KOPT-K1 (cell line): ENCODE data around the gene GRK2.
"Not testable (repeated sequence)": the region's sequence is repeated elsewhere in the genome, so short reads cannot be mapped to it uniquely, and the experiment has no call there.

Experiments
- H3K27ac ChIP-seq: fragments of 200-600 bp; sonication (generic); 2 replicates; pipeline ENCODE4 v1.5.1; 2016; ENCODE audit warnings: antibody characterized with exemption, mild to moderate bottlenecking, low read depth, low read length; ENCODE audit not compliant: poor library complexity, severe bottlenecking
- H3K36me3 ChIP-seq: fragments of 200-600 bp; sonication (generic); 2 replicates; pipeline ENCODE4 v1.5.1; 2017; ENCODE audit warnings: antibody characterized with exemption, mild to moderate bottlenecking, low read length, moderate library complexity; ENCODE audit not compliant: insufficient read depth
- H3K9me3 ChIP-seq: fragments of 200-600 bp; sonication (generic); 2 replicates; pipeline ENCODE4 v1.5.1; 2017; ENCODE audit warnings: antibody characterized with exemption, low read length, mild to moderate bottlenecking; ENCODE audit not compliant: insufficient read depth, poor library complexity, severe bottlenecking

Gene GRK2

DNA sequence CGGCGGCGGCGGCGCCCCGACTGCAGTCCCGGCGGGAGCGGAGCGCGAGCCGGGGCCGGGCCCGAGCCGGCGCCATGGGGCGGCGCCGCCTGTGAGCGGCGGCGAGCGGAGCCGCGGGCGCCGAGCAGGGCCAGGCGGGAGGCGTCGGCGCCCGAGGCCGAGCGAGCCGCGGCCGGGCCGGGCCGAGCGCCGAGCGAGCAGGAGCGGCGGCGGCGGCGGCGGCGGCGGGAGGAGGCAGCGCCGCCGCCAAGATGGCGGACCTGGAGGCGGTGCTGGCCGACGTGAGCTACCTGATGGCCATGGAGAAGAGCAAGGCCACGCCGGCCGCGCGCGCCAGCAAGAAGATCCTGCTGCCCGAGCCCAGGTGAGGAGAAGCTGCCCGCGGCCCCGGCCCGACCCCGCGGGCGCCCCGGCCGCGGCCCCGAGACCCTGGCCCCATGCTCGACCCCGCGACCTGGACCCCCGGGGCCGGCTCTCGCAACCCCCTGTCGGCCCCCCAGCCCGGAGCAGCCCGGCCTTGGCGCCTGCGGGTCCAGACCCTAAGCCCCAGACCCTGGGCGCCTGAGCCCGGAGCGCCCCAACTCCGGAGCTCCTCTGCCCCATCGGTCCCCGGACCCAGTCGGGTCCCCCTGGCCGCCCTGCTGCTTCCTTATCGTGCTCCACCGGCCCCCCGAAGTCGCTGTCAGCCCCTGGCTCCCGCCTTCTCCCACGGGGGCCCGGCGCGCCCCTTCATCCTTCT lies at the start of gene GRK2:
GRK2 (plus strand) TSS at position 25 of the 739 bp plus-strand sequence; CDS start at position 252, 227 bp downstream.
- Histone ChIP-seq H3K9me3 (no peaks in the 10 kb centered on the region), H3K27ac (peak within 1 kb of the TSS; percentile 100), H3K36me3 (peaks cover 31% of the 10 kb centered on the region)

DNA sequence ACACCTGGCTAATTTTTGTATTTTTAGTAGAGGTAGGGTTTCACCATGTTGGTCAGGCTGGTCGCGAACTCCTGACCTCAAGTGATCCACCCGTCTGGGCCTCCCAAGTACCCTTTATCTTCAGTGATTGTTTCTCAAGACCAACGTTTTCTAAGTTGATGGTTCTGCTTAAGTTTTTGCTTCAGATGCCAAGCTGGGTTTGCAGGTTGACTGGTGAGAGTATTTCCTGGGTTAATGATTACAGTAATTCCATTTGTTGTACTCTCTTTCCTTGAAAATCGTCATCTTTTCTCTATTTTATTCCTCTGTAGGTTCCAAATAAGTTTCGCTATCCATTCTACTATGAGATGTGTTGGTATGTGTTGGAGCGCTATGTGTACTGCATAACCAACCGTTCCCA lies 38.5 kb upstream of the GRK2 start:
- Histone ChIP-seq H3K36me3 (peaks cover 84% of the 10 kb centered on the region), H3K27ac (no peak overlapping the region), H3K9me3 (no peaks in the 10 kb centered on the region)

DNA sequence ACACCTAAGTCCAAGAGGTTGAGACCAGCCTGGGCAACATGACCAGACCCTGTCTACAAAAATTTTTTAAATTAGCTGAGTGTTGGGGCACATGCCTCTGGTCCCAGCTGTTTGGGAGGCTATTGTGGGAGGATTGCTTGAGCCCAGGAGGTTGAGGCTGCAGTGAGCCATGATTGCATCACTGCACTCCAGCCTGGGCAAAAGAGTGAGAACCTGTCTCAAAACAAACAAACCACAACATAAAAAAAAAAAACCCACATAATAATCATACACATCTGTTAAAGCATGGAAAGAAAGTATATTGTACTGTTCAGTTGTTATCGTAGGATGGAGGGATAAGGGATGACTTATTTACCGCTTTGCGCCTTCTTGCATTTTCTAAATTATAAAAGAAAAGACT lies 35.9 kb upstream of the GRK2 start:
- H3K9me3 ChIP-seq, result no peaks in the 10 kb centered on the region
- H3K36me3 ChIP-seq, result peaks cover 74% of the 10 kb centered on the region
- no peak overlapping the region for H3K27ac ChIP-seq

DNA sequence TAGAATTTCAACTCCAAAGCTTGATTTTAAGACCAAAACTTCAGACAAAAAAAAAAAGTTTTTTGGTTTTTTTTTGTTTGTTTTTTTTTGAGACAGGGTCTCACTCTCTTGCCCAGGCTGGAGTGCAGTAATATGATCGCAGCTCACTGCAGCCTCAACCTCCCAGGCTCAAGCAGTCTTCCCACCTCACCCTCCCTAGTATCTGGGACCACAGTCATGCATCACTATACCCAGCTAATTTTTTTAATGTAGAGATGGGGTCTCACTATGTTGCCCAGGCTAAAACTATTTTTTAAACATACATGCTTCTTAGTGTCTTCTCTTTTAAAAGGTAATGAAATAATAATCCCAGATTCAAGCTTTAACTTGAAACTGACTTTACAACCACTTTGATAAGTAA lies 35.4 kb upstream of the GRK2 start:
- H3K36me3 ChIP-seq, result peaks cover 73% of the 10 kb centered on the region

DNA sequence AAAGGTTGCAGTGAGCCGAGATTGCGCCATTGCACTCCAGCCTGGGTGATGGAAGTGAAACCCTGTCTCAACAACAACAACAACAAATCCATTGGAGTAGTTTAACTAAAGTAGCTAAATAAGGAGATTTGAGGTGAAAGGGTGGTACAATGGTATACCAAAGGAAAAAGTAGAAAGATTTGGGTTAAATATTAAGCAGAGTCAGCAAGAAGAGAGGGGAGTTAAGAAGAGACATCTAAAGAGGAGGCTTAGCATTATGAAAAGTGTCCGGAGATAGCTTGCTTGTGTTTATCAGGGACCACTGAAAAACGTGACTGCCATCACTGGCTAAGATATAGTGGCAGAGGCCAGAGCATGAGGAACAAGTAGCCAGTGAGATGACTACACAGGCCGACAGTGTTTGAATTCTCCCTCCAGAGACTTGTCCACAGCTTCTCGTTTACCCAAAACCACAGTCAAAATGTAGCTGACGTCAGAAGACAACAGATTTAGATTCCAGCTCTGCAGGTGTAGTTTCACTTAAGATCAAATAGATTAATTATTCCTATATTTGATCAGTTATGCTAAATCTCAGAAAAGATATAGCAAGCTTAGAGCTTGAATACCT lies 32.6 kb upstream of the GRK2 start:
- Histone ChIP-seq H3K36me3 (peaks cover 65% of the 10 kb centered on the region), H3K9me3 (no peaks in the 10 kb centered on the region), H3K27ac (no peak overlapping the region)

More for the DNA sequence above, 35.4 kb upstream of the GRK2 start:
- Histone ChIP-seq H3K27ac (no peak overlapping the region), H3K9me3 (no peaks in the 10 kb centered on the region)

DNA sequence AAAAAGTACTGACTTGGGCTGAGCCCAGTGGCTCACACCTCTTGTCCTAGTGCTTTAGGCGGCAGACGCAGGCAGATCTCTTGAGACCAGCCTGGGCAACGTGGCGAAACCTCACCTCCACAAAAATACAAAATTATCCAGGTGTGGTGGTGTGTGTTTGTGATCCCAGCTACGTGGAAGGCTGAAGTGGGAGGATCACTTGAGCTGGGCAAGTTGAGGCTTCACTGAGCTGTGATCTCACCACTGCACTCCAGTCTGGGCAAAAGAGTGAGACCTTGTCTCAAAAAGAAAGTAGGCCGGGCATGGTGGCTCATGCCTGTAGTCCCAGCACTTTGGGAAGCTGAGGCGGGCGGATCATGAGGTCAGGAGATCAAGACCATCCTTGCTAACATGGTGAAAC lies 31.7 kb upstream of the GRK2 start:
- not testable (repeated sequence) for H3K9me3 ChIP-seq, H3K27ac ChIP-seq

DNA sequence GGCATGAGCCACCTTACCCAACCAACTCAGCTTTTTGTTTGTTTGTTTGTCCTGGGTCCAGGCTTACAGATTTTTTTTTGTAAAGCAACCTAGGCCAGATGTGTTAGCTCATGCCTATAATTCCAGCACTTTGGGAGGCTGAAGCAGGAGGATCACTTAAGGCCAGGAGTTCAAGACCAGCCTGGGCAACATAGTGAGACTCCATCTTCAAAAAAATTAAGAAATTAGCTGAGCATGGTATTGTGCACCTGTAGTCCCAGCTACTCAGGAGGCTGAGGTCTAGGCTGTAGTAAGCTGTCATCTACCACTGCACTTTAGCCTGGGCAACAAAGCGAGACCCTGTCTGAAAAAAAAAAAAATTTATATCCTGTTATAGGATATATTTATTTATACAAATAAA lies 28.7 kb upstream of the GRK2 start:
- peaks cover 43% of the 10 kb centered on the region for H3K36me3 ChIP-seq
- no peak overlapping the region for H3K27ac ChIP-seq
- no peaks in the 10 kb centered on the region for H3K9me3 ChIP-seq

More for the DNA sequence above, 31.7 kb upstream of the GRK2 start:
- H3K36me3 ChIP-seq, result peaks cover 60% of the 10 kb centered on the region

DNA sequence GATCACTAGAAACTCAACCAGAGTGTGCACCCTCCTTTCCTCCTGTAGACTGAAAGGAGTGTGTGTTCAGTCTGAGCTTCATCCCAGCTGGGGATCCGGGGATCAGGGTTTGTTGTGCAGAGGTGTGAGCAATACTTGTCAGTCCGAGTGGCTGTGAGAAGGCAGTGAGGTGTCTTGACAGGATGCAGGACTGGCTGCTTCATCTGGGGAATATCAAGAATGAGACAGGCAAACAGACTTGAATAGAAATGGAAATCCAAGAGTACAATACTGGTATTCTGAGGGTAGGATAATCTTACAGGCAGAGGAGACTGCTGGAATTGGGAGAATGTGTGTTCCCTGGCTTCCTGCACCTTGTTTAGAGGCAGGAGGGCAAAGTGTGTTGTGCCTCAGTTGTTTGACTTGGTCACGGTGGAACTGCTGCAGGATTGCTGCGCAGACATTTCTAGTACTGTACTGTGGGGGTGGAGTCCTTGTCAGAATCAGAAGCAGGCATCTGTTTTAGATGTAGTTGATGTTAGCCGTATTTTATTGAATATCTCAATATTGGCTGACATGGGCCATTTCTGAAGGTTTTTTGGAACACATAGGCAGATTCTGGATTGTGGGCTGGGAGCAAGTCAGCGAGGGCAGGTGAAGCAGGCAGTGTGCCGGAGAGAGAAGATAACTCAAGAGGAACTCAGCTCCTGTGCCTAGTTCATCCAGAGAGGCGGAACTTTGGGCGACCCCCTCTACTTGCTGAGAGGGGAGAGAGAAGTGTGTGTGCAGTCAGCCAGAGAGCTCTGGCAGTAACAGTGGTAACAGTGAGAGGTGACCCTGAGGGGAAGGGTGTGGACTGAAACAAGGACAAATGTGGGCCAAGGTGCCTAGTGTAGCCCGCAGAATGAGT lies 27.1 kb upstream of the GRK2 start:
- H3K36me3 ChIP-seq, result peaks cover 48% of the 10 kb centered on the region
- H3K27ac ChIP-seq, result peak overlapping the region; percentile 53
- no peaks in the 10 kb centered on the region for H3K9me3 ChIP-seq

DNA sequence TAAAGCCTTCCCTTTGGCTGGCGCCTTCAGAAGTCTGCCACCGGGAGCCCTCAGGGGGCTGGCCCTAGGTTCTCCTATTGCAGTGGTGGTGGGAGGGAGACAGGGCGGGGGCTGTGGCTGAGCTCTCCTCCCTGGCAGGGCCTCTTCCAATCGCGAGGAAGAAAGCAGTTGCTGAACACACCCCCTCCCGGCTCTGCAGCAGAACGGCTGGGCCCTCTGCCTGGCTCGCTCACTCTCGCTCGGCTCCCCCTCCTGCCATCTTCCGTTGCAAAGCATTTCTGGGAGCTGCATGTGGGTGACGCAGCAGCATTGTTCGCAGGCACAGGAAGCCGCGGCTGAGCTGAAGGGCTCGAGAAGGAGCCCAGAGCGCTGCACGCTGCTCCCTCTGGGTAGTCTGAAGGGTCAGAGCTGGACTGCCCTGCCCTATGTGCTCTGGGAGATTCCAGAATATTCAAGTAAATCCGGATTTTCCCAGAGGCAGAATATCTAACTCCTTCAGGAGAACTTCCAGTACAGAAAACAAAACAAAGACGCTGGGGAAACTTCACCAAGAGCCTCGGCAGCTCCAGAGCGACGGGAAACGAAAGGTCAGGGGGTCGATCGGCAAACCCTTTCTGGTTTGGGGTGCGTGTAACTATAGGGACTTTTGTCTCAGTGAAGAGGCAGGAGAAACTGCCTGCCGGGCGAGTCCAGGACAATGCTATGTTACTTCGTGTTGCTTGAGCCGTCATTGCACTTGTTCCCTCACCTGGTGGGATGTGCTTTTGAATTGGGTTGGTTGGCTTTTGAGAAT lies 26.3 kb upstream of the GRK2 start:
- Histone ChIP-seq H3K36me3 (peaks cover 51% of the 10 kb centered on the region), H3K27ac (peak overlapping the region; percentile 86)

DNA sequence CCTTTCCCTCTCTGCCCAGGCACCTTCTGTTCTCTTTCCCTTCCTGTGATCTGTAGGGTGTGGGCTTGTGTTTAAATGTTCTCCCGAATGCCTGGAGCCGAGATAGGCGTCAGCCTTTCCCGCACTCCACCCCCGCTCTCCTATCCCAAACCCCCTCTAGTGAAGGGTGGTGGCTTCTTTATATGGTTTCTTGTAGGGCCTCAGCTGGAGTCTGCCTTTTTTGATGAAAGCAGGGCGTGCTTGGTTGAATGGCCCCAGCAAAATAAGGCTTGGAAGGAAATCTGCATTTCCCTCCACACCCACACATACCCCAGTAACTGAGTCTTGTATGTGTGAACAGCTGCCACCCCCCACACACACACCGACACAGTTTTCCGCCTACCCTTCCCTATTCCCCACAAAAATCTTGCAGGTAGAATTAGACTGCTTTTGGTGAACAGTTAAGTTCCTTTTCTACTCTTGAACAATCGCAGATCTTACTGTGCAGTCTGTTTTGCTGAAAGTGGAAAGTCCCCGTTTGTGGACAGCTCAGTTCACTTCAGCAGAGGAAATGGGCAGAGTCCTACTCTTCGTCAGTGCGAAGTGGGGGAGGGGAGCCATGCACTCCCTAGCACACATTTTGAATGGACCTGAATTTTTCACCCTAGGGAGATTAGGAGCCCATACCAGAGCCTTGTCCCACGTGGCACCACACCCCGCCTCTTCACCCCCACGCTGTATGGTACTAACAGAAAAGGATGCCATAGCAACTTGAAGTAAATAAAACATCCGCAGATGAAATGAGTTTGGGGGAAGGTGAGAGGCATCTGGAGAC lies 25.5 kb upstream of the GRK2 start:
- Histone ChIP-seq H3K36me3 (peaks cover 56% of the 10 kb centered on the region), H3K9me3 (no peaks in the 10 kb centered on the region), H3K27ac (peak overlapping the region; percentile 86)

More for the DNA sequence above, 26.3 kb upstream of the GRK2 start:
- H3K9me3 ChIP-seq, result no peaks in the 10 kb centered on the region

DNA sequence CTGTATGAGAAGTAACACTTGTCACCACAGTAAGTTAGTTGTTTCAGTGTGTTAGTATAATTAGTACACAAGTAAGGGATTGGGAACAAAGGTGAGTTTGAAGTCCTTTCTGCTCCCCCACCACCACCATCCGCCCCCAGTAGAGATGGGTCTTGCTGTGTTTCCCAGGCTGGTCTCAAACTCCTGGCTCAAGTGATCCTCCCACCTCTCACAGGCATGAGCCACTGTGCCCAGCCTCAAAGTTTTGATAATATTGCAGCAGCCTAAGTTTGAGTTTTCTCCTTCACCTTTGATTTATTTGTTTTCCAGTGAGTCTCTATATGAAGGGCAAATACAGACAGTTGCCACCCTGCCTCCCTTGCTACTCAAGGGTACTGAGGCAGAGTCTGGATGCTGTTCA lies 23.7 kb upstream of the GRK2 start:
- Histone ChIP-seq H3K9me3 (no peaks in the 10 kb centered on the region), H3K36me3 (peaks cover 62% of the 10 kb centered on the region), H3K27ac (no peak overlapping the region)

DNA sequence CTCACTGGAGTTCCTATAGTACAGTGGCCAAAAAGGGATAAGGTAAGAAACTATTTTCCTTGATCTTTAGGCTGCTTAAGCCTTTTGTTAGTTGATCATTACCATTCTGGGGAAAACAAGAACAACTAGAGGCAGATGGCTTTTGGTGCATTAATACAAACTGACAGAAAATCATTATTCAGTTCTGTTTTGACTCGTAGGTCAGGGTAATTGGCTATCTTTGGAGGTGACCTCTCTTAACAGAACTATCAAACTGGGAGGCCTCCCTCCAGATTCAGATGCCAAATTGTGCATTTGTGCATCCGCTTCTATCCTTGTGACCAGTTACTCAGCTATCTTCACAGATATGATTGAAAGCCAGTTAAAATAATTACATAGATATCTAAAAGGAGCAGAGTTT lies 23.2 kb upstream of the GRK2 start:
- no peak overlapping the region for H3K27ac ChIP-seq
- H3K36me3 ChIP-seq, result peaks cover 67% of the 10 kb centered on the region
- no peaks in the 10 kb centered on the region for H3K9me3 ChIP-seq

DNA sequence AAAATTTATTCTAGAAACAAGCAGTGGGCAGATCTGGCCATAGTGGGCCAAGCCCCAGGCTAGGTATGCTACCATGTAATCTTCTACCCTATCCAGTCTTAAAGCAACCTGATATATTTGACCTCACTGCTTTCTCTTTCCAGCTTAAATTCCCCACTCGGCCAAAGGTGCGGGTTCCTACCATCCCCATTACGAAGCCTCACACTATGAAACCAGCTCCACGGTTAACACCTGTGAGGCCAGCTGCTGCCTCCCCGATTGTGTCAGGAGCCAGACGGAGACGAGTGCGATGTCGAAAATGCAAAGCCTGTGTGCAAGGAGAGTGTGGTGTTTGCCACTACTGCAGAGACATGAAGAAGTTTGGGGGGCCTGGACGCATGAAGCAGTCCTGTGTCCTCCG lies 21.2 kb upstream of the GRK2 start:
- no peaks in the 10 kb centered on the region for H3K9me3 ChIP-seq
- peaks cover 80% of the 10 kb centered on the region for H3K36me3 ChIP-seq
- no peak overlapping the region for H3K27ac ChIP-seq

DNA sequence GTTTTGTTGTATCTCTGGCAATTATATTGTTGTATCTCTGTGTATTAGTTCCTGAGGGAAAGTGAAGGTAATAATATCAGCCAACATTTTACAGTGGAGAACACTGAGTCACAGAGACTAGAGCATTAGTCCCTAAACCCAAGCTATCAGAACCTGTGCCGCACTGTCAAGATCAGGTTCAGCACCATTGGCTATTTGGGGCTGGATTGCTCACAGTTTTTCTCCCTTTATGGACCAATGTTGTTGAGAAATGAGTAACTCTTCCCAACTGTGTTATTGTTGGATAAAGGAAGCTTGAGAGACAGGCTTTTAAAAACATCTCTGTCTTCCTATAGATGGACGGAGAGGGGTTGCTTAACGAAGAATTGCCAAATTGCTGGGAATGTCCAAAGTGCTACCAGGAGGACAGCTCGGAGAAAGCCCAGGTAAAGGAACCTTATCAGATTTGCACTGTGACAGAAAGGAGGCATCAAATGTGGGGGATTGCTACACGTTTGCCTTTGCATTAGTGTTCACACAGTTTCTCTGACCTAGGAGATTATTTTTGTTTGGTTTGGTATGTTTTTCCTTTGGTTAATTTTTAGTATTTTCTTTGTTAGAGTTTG lies 18.2 kb upstream of the GRK2 start:
- Histone ChIP-seq H3K36me3 (peaks cover 99% of the 10 kb centered on the region), H3K27ac (no peak overlapping the region), H3K9me3 (no peaks in the 10 kb centered on the region)
